GM15510 (cell line): Measurements from ENCODE around the gene KBTBD3.

Source experiments
- POLR2A ChIP-seq: IDR thresholded peaks from 3 replicates; pipeline ENCODE4 v1.6.1; 2011; ENCODE audit warnings: borderline replicate concordance; ENCODE audit not compliant: insufficient read length; ENCODE audit errors: extremely low read depth

KBTBD3 gene

GRCh38 chr11:106030609-106031008, 46.5 kb downstream of the KBTBD3 start:
- TF ChIP-seq POLR2A = no peak

GRCh38 chr11:106022795-106023275, 54.3 kb downstream of the KBTBD3 start:
- TF ChIP-seq POLR2A = no peak

- TF ChIP-seq POLR2A = peak; percentile 70
These were observed 55.0 kb downstream of the KBTBD3 start, which contains the start of gene MSANTD4 for GRCh38 chr11:106021967-106022794. Gene MSANTD4 (minus strand): TSS chr11:106022240. CDS start chr11:106010917, 11,323 bp downstream.

GRCh38 chr11:106021181-106021966, 55.8 kb downstream of the KBTBD3 start:
- no peak for TF ChIP-seq POLR2A

GRCh38 chr11:106017093-106017492, 60.1 kb downstream of the KBTBD3 start:
- no peak for TF ChIP-seq POLR2A

- no peak for TF ChIP-seq POLR2A
These were observed 62.1 kb downstream of the KBTBD3 start for GRCh38 chr11:106015066-106015465.

GRCh38 chr11:106014620-106015019, 62.5 kb downstream of the KBTBD3 start:
- TF ChIP-seq POLR2A = no peak

- TF ChIP-seq POLR2A = no peak
These were observed 63.1 kb downstream of the KBTBD3 start for GRCh38 chr11:106014035-106014434.

GRCh38 chr11:106012744-106013143, 64.4 kb downstream of the KBTBD3 start:
- no peak for TF ChIP-seq POLR2A

- no peak for TF ChIP-seq POLR2A
These were observed 65.7 kb downstream of the KBTBD3 start for GRCh38 chr11:106011481-106011880.

- no peak for TF ChIP-seq POLR2A
These were observed 75.7 kb downstream of the KBTBD3 start for GRCh38 chr11:106001304-106002012.
